ENCODE results near the gene ADAMTSL1.

The ADAMTSL1 gene

GRCh38 chr9:18776836-18777820, 303.2 kb downstream of the ADAMTSL1 start:
- no peak for DNase-seq (ENCODE audit: low read depth)

GRCh38 chr9:18778147-18778546, 304.2 kb downstream of the ADAMTSL1 start:
- DNase-seq (ENCODE audit: low read depth) = no peak

DNA sequence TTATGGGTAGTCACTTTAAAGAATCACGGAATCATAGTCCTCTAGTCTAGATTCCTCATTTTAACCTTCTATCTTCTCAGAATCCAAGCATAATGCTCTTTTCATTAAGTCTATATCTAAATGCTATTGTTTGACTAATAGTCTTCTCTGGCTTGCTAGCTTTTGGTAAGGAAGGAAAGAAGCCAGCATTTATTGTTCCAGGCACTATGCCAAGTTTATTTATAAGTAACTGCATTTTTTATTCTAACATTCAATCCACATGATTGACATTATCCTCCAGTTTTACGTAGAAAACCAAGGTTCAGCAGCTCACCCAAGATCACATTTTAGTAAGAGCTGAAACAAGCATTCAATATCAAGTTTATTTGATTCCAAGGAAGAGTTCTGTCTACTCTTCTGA, 304.9 kb downstream of the ADAMTSL1 start:
- DNase-seq (ENCODE audit: low read depth) = no peak

GRCh38 chr9:18783909-18784308, 310.0 kb downstream of the ADAMTSL1 start:
- DNase-seq (ENCODE audit: low read depth) = no peak

- no peak for DNase-seq (ENCODE audit: low read depth)
Measured at GRCh38 chr9:18785604-18786003, 311.7 kb downstream of the ADAMTSL1 start.

DNA sequence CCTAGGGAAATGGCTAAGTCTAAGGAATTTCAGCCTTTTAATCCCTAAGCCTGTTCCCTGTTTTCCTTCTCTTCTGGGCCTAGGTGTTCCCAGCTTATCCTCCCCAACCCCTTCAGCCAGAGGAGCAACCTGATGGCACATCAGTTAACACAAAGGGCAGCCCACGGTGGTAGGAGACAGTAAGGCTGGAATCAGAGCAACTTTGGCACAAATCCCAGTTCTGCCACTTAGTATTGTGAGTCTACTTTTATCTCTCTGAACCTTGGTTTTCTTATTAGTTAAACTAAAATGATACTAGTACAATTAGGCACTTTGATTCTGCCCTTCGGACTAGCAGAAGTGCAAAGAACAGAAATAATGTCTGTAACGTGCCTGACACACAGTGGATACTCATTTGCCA, 312.2 kb downstream of the ADAMTSL1 start:
- no peak for DNase-seq (ENCODE audit: low read depth)

DNA sequence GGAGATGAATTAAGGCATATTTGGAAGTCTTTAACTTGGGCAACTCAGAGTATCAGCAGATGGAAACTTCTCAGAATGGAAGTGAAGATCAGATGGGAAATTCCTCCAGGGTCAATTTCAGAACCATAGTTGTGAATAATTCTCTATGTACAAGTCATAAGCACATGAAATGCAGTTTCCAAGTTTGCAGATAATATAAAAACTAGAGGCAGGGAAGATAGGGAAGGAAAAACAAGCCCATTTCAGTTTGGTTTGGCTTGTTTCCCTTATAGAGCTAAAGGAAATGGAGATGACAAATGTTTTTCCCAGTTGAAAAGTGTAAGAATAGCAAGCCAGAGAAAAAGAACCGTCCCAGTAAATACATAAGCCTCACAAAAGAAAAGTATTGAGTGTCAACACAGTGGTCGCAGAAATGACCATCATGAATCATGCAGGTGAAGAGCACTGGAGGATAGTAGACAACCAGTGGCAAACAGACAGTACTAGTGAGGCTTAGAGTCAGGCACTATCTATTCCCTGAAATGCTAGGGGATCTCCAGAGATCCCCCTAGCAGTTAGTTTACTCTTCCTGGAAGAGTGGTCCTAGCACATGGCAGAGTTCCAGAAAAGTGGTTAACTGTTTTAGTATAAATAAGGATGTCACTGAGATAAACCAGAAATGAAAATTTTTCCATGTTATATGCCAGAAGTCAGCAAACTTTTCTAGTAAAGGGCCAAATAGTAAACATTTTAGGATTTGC, 313.1 kb downstream of the ADAMTSL1 start:
- DNase-seq (ENCODE audit: low read depth) = no peak

GRCh38 chr9:18788256-18788655, 314.3 kb downstream of the ADAMTSL1 start:
- DNase-seq (ENCODE audit: low read depth) = no peak

DNA sequence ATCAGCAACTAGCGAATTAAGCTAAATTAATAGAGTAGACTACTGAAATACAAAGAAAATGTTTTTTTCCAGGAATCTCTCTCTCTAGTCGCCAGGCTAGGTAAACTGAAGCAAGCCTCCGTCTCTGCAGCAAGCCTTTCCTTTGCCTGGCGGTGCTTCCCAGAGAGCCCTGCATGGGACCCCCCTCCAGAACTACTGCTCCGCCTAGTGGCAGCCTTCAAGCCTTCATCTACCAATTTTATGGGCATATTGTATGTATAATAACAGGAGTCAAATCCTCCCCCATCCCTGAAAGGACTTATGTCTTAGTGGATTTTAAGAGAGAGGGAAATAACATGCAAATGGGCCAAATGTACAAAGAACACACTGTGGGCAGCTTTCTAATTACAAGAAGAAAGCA, 317.1 kb downstream of the ADAMTSL1 start:
- DNase-seq (ENCODE audit: low read depth) = no peak

DNA sequence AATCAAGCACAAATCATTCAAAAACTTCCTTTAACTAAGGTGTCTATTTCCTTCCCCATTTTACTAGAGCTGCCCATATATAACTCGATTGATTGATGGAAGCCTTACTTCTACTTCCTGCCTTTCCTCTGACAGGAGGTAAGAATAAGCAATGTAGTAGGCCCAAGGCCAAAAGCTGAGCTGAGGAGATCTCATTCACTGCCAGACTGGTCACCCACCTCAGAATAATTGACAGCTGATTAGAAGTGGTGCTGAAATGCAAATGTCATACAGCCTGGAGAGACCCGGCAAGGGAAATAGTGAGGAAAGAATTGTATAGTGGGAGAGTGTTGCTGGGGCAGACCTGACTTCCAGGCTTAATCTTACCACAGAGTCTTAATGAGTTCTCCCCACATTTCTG, 319.2 kb downstream of the ADAMTSL1 start:
- no peak for DNase-seq (ENCODE audit: low read depth)

DNA sequence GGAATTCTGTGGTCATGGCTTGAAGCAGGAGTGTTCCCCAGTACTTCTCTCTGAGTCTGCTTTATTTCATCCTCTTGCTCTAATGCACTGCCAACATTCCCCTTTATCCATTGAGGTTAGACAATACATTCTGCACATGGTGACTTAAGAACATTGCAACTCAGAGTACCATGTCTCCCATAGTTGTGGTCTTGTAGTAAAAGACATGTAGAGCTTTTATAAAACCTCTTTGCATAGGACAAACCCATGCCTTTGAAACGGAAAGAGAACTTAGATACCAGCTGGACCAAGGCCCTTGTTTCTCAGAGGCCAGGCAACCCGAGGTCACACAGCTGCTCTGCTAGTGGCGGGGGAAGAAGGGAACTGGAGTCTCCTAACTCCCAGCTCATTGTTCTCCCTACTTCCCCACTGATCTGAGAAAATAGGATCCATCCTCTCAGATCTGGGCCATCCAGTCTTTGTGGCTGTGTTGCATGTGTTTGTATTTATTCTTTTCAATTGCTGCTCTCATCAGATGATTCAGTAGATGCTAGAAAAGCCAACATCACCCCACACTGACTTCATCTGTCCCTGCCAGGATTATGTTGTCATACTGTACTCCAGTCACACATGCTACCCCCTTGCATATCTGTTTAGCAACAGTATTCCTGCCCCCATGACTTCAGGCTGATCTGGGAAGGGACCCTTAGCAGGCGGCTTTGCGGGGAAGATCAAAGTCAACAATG, 322.2 kb downstream of the ADAMTSL1 start:
- no peak for DNase-seq (ENCODE audit: low read depth)

DNA sequence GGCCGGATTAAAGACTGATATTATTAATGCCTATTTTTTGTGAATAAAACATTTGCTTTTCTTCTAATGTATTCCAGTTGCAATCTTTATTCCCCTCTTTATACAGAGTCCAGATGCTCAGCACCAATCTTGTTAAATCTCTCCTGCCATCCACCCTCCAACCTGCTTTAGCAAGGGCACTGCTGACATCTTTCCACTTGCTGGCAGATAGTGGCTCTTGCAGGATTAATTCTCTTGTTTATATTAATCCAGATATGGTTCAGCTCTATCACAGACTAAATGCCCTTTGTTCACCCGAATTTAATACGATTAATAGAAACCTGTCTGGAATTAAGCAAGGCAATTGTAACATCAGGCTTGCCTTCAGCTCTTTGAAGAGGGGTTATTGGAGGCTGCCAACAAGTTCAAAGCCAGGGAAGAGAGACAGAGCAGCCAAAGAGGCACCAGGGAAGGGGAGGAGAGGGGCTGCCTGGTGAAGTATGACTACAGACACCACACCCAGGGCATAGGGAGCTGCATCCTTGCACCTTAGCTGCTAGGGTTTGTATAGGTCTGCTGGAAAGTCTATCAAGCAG, 322.8 kb downstream of the ADAMTSL1 start:
- no peak for DNase-seq (ENCODE audit: low read depth)

DNA sequence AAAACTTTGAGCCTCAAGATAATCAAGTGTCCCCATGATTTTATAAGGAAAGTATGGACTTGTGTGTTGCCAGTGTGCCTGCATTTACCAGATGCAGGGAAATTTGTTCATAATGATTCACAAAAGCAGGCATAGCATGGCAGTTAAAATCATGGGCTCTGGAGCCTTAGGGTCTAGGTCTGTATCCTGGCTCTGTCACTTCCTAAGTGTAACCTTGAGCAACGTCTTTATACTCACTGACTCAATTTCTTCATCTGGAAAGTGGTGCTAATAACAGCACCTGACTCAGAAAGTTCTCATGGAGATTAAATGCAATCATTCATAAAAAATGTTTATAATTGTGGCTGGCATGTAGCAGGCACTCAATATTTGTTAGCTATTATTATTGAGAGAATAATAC, 324.2 kb downstream of the ADAMTSL1 start:
- DNase-seq (ENCODE audit: low read depth) = peak; percentile 2

- no peak for DNase-seq (ENCODE audit: low read depth)
Measured at GRCh38 chr9:18798508-18799290, 324.7 kb downstream of the ADAMTSL1 start.

- no peak for DNase-seq (ENCODE audit: low read depth)
Measured at GRCh38 chr9:18799428-18799827, 325.5 kb downstream of the ADAMTSL1 start.

GRCh38 chr9:18800579-18800978, 326.6 kb downstream of the ADAMTSL1 start:
- DNase-seq (ENCODE audit: low read depth) = no peak

- DNase-seq (ENCODE audit: low read depth) = no peak
Measured at GRCh38 chr9:18805386-18805785, 331.4 kb downstream of the ADAMTSL1 start.

DNA sequence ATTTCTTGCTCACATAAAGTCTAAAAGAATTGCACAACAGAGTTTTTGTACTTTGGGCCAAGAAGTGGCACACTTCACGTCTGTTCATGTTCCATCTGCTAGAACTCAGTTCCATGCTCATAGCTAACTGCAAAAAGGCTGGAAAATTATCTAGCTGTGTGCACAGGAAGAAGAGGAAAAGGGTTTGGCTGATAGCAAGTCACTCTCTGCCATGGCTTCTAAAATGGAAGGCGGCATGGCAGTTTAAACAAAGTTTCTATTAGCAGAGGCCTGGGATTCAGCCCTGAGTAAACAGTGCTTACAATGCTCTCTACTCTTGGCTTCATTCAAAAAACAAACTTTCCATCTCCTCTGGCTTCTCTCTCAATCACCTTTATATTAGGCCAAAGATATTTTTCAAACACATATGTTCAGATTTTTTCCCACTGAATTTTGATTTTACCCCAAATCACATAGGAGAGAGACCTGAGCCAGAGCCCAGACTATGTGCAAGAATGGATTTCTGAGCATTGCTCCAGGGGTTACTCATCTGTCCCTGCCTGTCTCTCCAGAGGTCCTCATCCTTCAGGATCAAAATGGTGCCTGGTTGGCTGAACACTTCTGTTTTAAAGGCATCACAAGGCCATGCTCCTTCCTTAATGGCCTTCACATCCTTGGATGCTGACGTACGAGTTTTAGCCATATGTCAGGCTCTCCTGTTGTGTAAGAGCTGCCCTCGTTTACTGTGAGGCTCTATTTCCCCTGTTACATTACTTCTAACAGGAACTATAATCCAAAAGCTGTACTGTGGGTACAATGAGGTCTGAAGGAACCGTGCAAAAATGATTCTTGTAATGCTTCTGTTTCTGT, 332.5 kb downstream of the ADAMTSL1 start:
- DNase-seq (ENCODE audit: low read depth) = no peak

GRCh38 chr9:18810581-18810980, 336.6 kb downstream of the ADAMTSL1 start:
- no peak for DNase-seq (ENCODE audit: low read depth)

DNA sequence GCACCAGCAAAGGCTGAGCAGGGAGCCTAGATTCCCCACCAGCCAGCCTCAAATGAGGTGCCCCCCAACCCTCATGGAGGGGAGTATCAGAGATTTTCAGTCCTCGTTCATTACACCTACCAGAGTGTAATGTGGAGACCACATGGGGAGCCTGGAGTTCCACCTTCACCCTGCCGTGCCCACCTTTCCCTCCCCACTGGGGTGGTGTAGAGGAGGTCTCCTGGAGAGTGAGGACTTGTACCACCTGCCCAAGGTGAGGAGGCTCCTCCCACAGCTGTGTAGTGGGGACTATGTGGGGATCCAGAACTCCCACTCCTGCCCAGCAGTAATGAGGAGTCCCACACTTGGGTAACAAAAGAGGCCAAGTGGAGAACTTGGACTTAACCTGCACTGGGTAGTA, 337.2 kb downstream of the ADAMTSL1 start:
- DNase-seq (ENCODE audit: low read depth) = no peak

Data from HS-5 (cell line).